Measurements from ENCODE around the gene XPO6.

XPO6 gene

GRCh38 chr16:28096983-28097899 lies 114.5 kb downstream of the XPO6 start:
- DNase-seq (ENCODE audit: extremely low read depth, low read depth) = no peak
- no peak for TF ChIP-seq CTCF (IDR thresholded peaks at IDR 0.05; ENCODE audit: low read depth, low read length)

DNA sequence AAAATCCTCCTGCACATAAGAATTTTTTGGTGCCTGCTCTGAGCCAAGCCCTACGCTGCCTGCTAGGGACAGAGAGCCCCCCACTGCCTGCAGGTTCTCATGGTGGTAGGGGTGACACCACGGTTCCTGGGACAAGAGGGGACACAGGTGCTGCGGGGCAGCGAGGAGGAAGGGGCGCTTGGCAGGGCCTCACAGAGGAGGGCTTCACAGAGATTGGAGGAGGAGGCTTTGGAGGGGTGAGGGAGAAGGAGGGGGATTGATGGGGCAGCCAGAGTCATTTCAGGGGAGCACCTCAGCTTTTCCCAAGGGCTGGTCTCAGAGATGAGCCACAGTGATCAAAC lies 118.4 kb downstream of the XPO6 start:
- DNase-seq (ENCODE audit: extremely low read depth, low read depth) = no peak
- TF ChIP-seq CTCF (IDR thresholded peaks at IDR 0.05; ENCODE audit: low read depth, low read length) = no peak

GRCh38 chr16:28092721-28093384 lies 118.9 kb downstream of the XPO6 start:
- no peak for TF ChIP-seq CTCF (IDR thresholded peaks at IDR 0.05; ENCODE audit: low read depth, low read length)
- DNase-seq (ENCODE audit: extremely low read depth, low read depth) = no peak

GRCh38 chr16:28091656-28092055 lies 120.1 kb downstream of the XPO6 start:
- no peak for DNase-seq (ENCODE audit: extremely low read depth, low read depth)
- no peak for TF ChIP-seq CTCF (IDR thresholded peaks at IDR 0.05; ENCODE audit: low read depth, low read length)

DNA sequence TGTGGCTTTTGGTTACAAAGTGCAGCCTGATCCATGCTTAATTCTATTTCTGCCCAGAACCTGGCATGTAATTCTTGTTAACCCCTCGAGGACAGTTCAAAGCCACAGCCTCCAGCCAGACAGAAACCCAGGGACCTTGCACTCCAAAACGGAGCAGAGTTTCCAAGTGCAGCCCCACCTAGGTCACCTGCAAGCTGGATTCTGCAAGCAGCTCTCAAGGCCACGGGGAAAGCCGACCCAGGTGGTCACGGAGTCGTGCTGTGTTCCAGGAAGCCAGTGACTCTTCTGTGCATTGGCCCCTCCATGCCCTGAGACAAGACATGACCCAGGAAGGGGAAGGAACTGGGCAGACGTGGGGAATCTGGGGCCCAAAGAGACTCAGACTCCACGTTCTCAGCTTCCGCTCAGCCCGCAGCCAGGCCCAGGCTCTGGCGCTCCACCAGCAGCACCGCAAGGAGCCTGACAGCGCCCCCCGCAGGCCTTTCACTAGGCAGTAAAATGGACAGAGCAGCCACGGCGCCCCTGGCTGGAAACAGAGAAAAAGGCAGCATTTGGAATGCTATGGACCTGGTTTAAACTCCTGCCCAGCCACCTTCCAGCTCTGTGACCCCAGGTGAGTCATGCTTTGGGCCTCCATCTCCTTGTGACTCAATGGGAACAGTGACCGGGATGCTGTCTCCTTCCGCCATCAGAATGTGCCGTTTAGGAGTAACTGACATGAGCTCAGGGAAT lies 121.0 kb downstream of the XPO6 start:
- no peak for DNase-seq (ENCODE audit: extremely low read depth, low read depth)
- peak; percentile 16 for TF ChIP-seq CTCF (IDR thresholded peaks at IDR 0.05; ENCODE audit: low read depth, low read length)

DNA sequence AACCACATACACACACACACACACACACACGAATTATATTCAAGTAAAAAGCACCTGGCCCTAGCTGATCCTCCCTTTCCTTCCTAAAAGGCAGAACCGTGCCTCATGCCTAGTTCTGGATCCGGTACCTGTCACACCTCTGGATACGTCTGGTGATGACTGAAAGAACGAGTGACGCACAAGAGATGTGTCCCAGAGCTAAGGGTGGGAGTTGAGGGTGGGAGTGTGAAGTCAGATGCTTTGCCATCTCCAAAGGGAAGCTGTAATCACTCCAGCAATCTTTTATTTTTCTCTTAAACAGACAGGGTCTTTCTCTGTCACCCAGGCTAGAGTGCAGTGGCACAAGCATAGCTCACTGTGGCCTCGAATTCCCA lies 121.8 kb downstream of the XPO6 start:
- DNase-seq (ENCODE audit: extremely low read depth, low read depth) = no peak
- TF ChIP-seq CTCF (IDR thresholded peaks at IDR 0.05; ENCODE audit: low read depth, low read length) = no peak
